Measurements from ENCODE around the gene LYL1. TPM values are rescaled to one million over a fixed set of nuclear protein-coding genes. Genes with fewer than 3 reads are reported as not detected.
A peak's percentile ranks its signal among the peaks of the same experiment; 100 is the strongest.

The LYL1 gene
- total and polyA plus RNA-seq, 2 donors (not counting 1 experiment from before 2014, with no cell fraction given), result 112 to 125 TPM

GRCh38 chr19:13060964-13061927, 41.4 kb downstream of the LYL1 start:
- H3K4me2 ChIP-seq (replicated peaks; ENCODE audit: low read depth, low read length, poor library complexity, severe bottlenecking), result peak overlapping the region; percentile 94
- intact Hi-C loops (cut with micrococcal nuclease), result loop anchor here (1.0 kb wide), 2 partner anchors 32 to 83 kb away; no protein-coding TSS in a partner anchor
- Mint-ChIP-seq H3K4me3 (peak overlapping the region; percentile 88), H3K4me1 (peaks cover 6% of the 10 kb centered on the region), H3K27me3 (peaks cover 21% of the 10 kb centered on the region), H3K9me3 (ENCODE audit: insufficient read depth) (no peaks in the 10 kb centered on the region), H3K27ac (peak overlapping the region; percentile 32)
- H3K9ac ChIP-seq (ENCODE audit: low read length), result peak overlapping the region; percentile 60
- DNase-seq, result peak; percentile 86
- peak overlapping the region; percentile 91 for H2AFZ ChIP-seq (ENCODE audit: insufficient read depth, low read depth, low read length, poor library complexity, severe bottlenecking)
- no peaks in the 10 kb centered on the region for H3K36me3 ChIP-seq (replicated peaks in 1 of 2; ENCODE audit: control extremely low read depth in 1 of 2, control insufficient read depth in 1 of 2, extremely low read depth in 1 of 2, insufficient read depth in 2 of 2, low read length in 1 of 2)
- no peak for TF ChIP-seq EZH2 (IDR thresholded peaks at IDR 0.05; ENCODE audit: borderline replicate concordance, insufficient read depth, low read depth, low read length, poor library complexity, severe bottlenecking)
- TF ChIP-seq CTCF (IDR thresholded peaks at IDR 0.05), result peak; percentile 99
- H3K9me3 ChIP-seq (ENCODE audit: control extremely low read depth in 1 of 3, control insufficient read depth in 2 of 3, insufficient read depth in 1 of 3, low read length in 2 of 3), result no peaks in the 10 kb centered on the region
- H3K4me1 ChIP-seq (ENCODE audit: control insufficient read depth in 2 of 2, insufficient read depth in 2 of 2, low read length in 2 of 2), result peaks cover 7 to 17% of the 10 kb centered on the region in 2 donors
- ChIA-PET POLR2A (interaction anchor here (0.6 to 1.2 kb wide), 5 partner anchors 33 to 107 kb away, joined by 3 to 6 read pairs (median 5); no protein-coding TSS in a partner anchor), CTCF (interaction anchor here (0.6 to 10.4 kb wide), 42 partner anchors 9 to 1233 kb away, joined by 3 to 161 read pairs (median 4); partner anchors contain the start of genes DAND5, FARSA and NACC1)
- peak overlapping the region; percentile 4 to 60 (median 57) for H3K4me3 ChIP-seq (ENCODE audit: control extremely low read depth in 1 of 5, extremely low read depth in 1 of 5, insufficient read depth in 1 of 5, low read depth in 2 of 5, low read length in 4 of 5)
- WGBS (ENCODE audit: insufficient coverage), result under 1% methylated on average over 38 of the region's 40 CpGs
- no peaks in the 10 kb centered on the region for H3K79me2 ChIP-seq (ENCODE audit: control insufficient read depth, insufficient read depth, low read length)
- H4K20me1 ChIP-seq (ENCODE audit: control insufficient read depth, insufficient read depth, low read length, poor library complexity, severe bottlenecking), result no peaks in the 10 kb centered on the region
- no peak overlapping the region for H3K27ac ChIP-seq (ENCODE audit: low read length in 2 of 2)
- peaks cover 0 to 22% (median 12%) of the 10 kb centered on the region in 4 experiments for H3K27me3 ChIP-seq (replicated peaks in 1 of 4; ENCODE audit: control extremely low read depth in 1 of 4, control insufficient read depth in 3 of 4, insufficient read depth in 4 of 4, low read length in 3 of 4)
- peak; percentile 97 for ATAC-seq (ENCODE audit: low read depth)
